ENCODE results near the gene IMPDH1. TPM values are rescaled to one million over a fixed set of nuclear protein-coding genes. Genes with fewer than 3 reads are reported as not detected.

IMPDH1 gene
- total and polyA plus RNA-seq, 9 donors = 16.5 to 29.9 (median 22.6) TPM

DNA sequence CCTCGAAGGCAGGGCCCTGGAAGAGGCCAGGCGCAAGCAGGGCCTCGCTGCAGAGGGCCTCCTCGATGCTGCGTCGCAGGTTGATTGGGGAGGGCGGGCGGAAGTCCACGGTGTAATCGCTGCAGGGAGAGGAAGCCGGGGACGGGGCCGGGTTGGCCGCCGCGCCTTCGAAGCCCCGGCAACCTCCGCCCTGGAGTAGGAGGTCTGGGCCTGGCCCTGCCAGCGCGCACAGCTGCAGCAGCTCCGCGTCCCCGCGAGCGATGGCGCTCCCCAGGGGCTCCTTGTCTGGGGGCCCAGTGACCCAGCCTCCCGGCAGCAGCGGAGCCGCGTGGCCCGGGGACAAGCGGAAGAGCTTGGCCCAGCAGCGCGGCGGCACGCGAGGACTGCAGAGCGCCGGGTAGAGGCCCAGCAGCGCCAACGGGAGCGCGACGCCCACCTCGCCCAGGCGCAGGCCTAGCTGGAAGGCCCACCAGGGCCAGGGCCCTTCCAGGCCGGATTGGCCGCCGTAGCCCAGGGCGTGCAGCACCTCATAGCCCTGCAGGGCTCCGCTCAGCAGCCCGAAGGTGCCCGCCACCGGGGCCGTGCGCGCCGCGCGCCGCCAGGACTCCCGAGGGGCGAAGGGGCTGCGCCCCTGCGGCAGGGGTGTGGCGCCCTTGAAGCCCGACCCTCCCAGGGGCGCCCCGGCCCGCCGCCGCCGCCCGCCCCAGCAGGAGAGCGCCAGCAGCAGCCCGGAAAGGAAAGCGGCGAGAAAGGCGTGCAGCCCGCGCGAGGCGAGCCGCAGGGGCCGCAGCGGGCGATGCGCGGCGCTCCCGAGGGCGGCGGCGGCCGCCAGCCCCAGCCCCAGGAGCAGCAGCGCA, 58.3 kb downstream of the IMPDH1 start:
- H3K27me3 ChIP-seq (ENCODE audit: control insufficient read depth, insufficient read depth, low read length) = peaks cover 51% of the 10 kb centered on the region
- no peaks in the 10 kb centered on the region for H3K9me3 ChIP-seq (replicated peaks; ENCODE audit: control insufficient read depth, low read depth, low read length)
- peaks cover 32% of the 10 kb centered on the region for H3K4me1 ChIP-seq (ENCODE audit: control insufficient read depth, insufficient read depth, low read length)
- no peak overlapping the region for H3K4me3 ChIP-seq (ENCODE audit: low read length)
- H3K27ac ChIP-seq (ENCODE audit: low read length) = no peak overlapping the region
- no peaks in the 10 kb centered on the region for H3K36me3 ChIP-seq (ENCODE audit: control insufficient read depth, insufficient read depth, low read length)
- no peak for DNase-seq
- WGBS (ENCODE audit: insufficient coverage) = 6% methylated on average over 97 of the region's 97 CpGs

DNA sequence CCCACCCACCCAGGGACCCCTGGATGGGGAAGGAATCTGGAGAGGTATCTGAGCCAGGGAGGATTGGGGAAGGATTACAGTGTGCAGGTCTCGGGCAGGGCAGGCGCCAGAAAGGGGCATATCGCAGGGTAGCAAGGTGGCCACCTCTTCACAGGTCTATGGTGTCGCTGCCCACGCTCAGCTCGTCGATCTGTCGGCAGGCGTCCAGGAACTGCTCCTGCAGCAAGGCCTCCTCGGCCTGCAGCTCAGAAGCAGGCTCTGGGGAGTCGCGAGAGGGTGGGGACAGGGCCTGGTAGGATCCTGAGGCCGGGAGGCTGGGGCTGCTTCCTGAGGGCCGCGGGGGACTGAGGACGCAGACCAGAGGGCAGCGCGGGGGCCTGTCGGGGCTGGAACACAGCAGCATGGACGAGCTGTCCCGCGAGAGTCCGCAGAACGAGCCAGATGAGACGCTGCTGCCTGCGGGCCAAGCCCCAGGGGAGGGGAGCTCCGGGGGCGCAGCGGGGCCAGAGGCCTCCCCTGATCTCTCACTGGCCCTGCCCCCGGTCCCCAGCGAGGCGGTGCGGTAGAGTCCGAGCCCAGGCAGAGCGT, 59.0 kb downstream of the IMPDH1 start:
- Histone ChIP-seq H3K9me3 (replicated peaks; ENCODE audit: control insufficient read depth, low read depth, low read length) (no peaks in the 10 kb centered on the region), H3K4me1 (ENCODE audit: control insufficient read depth, insufficient read depth, low read length) (peaks cover 32% of the 10 kb centered on the region), H3K27me3 (ENCODE audit: control insufficient read depth, insufficient read depth, low read length) (peaks cover 51% of the 10 kb centered on the region), H3K27ac (ENCODE audit: low read length) (no peak overlapping the region), H3K4me3 (ENCODE audit: low read length) (no peak overlapping the region), H3K36me3 (ENCODE audit: control insufficient read depth, insufficient read depth, low read length) (no peaks in the 10 kb centered on the region)
- no peak for DNase-seq
- WGBS (ENCODE audit: insufficient coverage) = 45% methylated on average over 35 of the region's 35 CpGs

DNA sequence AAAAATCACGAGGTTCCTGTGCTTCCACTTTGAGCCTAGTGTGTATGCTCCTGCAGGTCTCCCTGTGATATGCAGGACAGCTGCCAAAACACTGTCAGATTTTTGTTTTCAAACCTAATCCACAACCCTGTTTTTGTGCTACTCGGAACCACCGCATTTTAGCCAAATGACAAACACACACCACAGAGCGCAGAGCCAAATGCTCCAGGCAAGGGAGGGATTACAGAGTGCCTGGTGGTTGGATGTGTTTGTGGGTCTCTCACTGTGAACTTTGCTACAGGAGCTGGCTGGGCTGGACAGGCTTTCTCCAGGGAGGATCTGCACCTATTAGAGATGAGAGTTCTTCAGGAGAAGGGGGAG, 60.3 kb downstream of the IMPDH1 start:
- peak; percentile 66 for DNase-seq
- peaks cover 48% of the 10 kb centered on the region for H3K27me3 ChIP-seq (ENCODE audit: control insufficient read depth, insufficient read depth, low read length)

DNA sequence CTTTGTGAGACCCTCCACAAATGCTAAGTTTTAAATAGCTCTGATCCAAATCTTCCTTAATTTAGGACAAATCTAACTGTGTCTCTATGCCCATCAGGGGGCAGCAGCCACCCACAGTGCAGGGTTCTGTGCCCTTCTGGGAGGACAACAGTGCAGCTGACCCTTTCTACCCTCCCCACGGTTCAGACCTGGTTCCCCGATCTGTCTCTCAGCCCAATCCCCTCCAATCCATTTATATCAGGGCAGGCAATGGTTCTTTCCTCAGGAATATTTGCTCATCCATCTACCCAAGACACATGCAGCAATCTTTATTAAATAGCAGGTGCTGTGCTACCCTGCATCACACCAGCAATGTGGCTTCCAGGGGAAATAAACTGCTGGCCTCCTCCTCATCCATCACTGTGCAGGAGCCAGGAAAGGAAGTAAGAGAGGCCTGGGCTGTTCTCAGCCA, 62.1 kb downstream of the IMPDH1 start:
- H3K9me3 ChIP-seq (replicated peaks; ENCODE audit: control insufficient read depth, low read depth, low read length) = no peaks in the 10 kb centered on the region
- peaks cover 32% of the 10 kb centered on the region for H3K27me3 ChIP-seq (ENCODE audit: control insufficient read depth, insufficient read depth, low read length)
- H3K36me3 ChIP-seq (ENCODE audit: control insufficient read depth, insufficient read depth, low read length) = no peaks in the 10 kb centered on the region
- peaks cover 37% of the 10 kb centered on the region for H3K4me1 ChIP-seq (ENCODE audit: control insufficient read depth, insufficient read depth, low read length)
- no peak overlapping the region for H3K27ac ChIP-seq (ENCODE audit: low read length)
- WGBS (ENCODE audit: insufficient coverage) = 5% methylated on average over 2 of the region's 2 CpGs
- H3K4me3 ChIP-seq (ENCODE audit: low read length) = no peak overlapping the region
- peak; percentile 59 for DNase-seq

More for the DNA sequence above, 60.3 kb downstream of the IMPDH1 start:
- H3K4me3 ChIP-seq (ENCODE audit: low read length) = no peak overlapping the region
- H3K27ac ChIP-seq (ENCODE audit: low read length) = no peak overlapping the region
- no peaks in the 10 kb centered on the region for H3K36me3 ChIP-seq (ENCODE audit: control insufficient read depth, insufficient read depth, low read length)
- H3K4me1 ChIP-seq (ENCODE audit: control insufficient read depth, insufficient read depth, low read length) = peaks cover 32% of the 10 kb centered on the region
- H3K9me3 ChIP-seq (replicated peaks; ENCODE audit: control insufficient read depth, low read depth, low read length) = no peaks in the 10 kb centered on the region
- WGBS (ENCODE audit: insufficient coverage) = 17% methylated on average over 1 of the region's 4 CpGs

DNA sequence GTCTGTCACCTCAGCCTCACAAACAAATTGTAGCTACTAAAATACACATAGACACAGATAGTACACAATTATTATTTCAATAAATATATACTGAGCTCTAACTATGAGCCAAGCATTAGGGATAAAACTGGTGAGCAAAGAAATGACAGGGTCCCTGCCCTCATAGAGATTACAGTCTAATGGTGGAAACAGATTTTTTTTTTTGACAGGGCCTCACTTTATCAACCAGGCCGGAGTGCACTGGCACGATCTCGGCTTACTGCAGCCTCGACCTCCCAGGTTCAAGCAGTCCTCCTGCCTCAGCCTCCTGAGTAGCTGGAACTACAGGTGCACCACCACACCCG, 65.4 kb downstream of the IMPDH1 start:
- H3K4me3 ChIP-seq (ENCODE audit: low read length) = no peak overlapping the region
- H3K4me1 ChIP-seq (ENCODE audit: control insufficient read depth, insufficient read depth, low read length) = peaks cover 24% of the 10 kb centered on the region
- H3K9me3 ChIP-seq (replicated peaks; ENCODE audit: control insufficient read depth, low read depth, low read length) = no peaks in the 10 kb centered on the region
- peaks cover 6% of the 10 kb centered on the region for H3K27me3 ChIP-seq (ENCODE audit: control insufficient read depth, insufficient read depth, low read length)
- whole genome bisulfite sequencing (ENCODE audit: insufficient coverage) = 96% methylated on average over 5 of the region's 5 CpGs
- peaks cover 5% of the 10 kb centered on the region for H3K36me3 ChIP-seq (ENCODE audit: control insufficient read depth, insufficient read depth, low read length)
- no peak overlapping the region for H3K27ac ChIP-seq (ENCODE audit: low read length)
- no peak for DNase-seq

DNA sequence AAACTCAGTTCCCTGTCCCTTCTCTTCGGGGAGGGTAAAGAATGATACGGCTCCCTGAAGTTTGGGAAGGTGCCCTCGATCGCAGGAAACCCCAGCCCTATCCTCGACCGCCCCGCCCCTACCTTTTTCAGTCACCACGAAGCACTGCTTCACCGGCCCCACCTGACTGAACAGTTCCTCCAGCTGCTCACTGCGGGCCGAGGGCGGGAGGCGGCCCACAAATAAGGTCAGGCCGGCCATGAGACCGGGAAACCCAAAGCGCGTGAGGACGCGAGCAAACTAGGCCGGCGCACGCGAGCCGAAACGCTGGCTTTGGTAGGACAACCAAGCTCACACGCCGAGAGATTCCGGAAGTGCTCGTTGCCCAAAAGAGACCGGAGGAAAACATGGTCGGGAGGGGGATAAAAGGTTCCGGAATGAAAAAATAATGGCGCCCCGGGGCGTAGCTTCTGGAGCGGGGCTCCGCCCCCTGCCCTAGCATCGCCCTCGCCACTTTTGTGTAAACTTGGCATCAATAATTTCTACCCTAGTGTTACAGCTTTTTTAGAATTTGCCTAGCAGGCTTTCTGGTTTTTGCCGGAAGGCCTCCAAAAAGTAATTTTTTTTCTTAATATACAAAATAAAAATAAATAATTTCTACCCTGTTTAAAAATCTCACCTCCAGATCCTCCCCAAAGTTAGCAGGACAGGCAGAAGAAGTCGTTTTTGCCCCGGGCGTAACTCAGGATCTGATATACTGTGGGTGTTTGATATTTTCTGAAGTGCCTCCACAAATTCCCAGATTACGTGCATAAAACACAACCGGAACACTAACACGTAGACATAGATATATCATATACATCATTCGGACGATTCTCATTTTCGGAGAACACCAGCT, 66.0 kb downstream of the IMPDH1 start, which contains the start of gene RBM28:
TSS of gene RBM28 (minus strand) at position 355 of the 877 bp plus-strand sequence. CDS start at position 240, 115 bp downstream.
- 0% methylated on average over 29 of the region's 49 CpGs for WGBS (ENCODE audit: insufficient coverage)
- Histone ChIP-seq H3K9me3 (replicated peaks; ENCODE audit: control insufficient read depth, low read depth, low read length) (no peaks in the 10 kb centered on the region), H3K4me1 (ENCODE audit: control insufficient read depth, insufficient read depth, low read length) (peaks cover 18% of the 10 kb centered on the region), H3K27ac (ENCODE audit: low read length) (peak within 1 kb of the TSS; percentile 82), H3K4me3 (ENCODE audit: low read length) (peak within 1 kb of the TSS; percentile 80), H3K27me3 (ENCODE audit: control insufficient read depth, insufficient read depth, low read length) (peaks cover 2% of the 10 kb centered on the region), H3K36me3 (ENCODE audit: control insufficient read depth, insufficient read depth, low read length) (peaks cover 11% of the 10 kb centered on the region)
- peak; percentile 97 for DNase-seq

Other genes starting within 250 kb of the IMPDH1 start
- gene LEP, start 168.7 kb downstream of the IMPDH1 start, total RNA-seq = not detected
- gene LEP, start 168.7 kb downstream of the IMPDH1 start, polyA plus RNA-seq (ENCODE audit: insufficient read depth in 1 of 8, insufficient read length in 8 of 8, low replicate concordance in 1 of 8) = under 1 TPM in 7 of 8 donors, not detected in 1; 0.04 to 0.21 (median 0.06) TPM
- 26.6 TPM for gene RBM28, start 66.1 kb downstream of the IMPDH1 start, total RNA-seq
- 10 to 100 TPM; 33.2 to 43.7 (median 35.4) TPM for gene RBM28, start 66.1 kb downstream of the IMPDH1 start, polyA plus RNA-seq (ENCODE audit: insufficient read depth in 1 of 8, insufficient read length in 8 of 8, low replicate concordance in 1 of 8)
- 7.8 TPM for gene PRRT4, start 48.3 kb downstream of the IMPDH1 start, total RNA-seq
- gene PRRT4, start 48.3 kb downstream of the IMPDH1 start, polyA plus RNA-seq (ENCODE audit: insufficient read depth in 1 of 8, insufficient read length in 8 of 8, low replicate concordance in 1 of 8) = 10 to 100 TPM in 7 of 8 donors, 1 to 10 TPM in 1; 9.9 to 22.0 (median 17.1) TPM
- gene HILPDA, start 45.9 kb upstream of the IMPDH1 start, total RNA-seq = 12.9 TPM
- gene HILPDA, start 45.9 kb upstream of the IMPDH1 start, polyA plus RNA-seq (ENCODE audit: insufficient read depth in 1 of 8, insufficient read length in 8 of 8, low replicate concordance in 1 of 8) = 10 to 100 TPM; 11.1 to 15.4 (median 13.6) TPM
- gene METTL2B, start 66.8 kb upstream of the IMPDH1 start, total RNA-seq = 27.5 TPM
- gene METTL2B, start 66.8 kb upstream of the IMPDH1 start, polyA plus RNA-seq (ENCODE audit: insufficient read depth in 1 of 8, insufficient read length in 8 of 8, low replicate concordance in 1 of 8) = 10 to 100 TPM; 15.3 to 24.0 (median 19.9) TPM